Lower leg skin (tissue), 4 donors: ENCODE results near the gene HOXC10. TPM values are rescaled to one million over a fixed set of nuclear protein-coding genes. Genes with fewer than 3 reads are reported as not detected.

Source experiments
- DNase-seq, 2 donors: peaks; one replicate each; pipeline ENCODE4 v3.0.0-alpha.2; 2019; ENCODE audit warnings: low spot score in 2 of 2
- H3K4me3 ChIP-seq: fragments of 200-600 bp; sonication (generic); 2 replicates; pipeline ENCODE4 v1.5.1; 2017; ENCODE audit warnings: mild to moderate bottlenecking, low read depth; ENCODE audit not compliant: poor library complexity, severe bottlenecking
- CTCF ChIP-seq, 3 donors: fragments of 450-650 bp; IDR thresholded peaks; one replicate each; pipeline ENCODE4 v1.5.1; 2016; ENCODE audit warnings: antibody characterized with exemption in 3 of 3, mild to moderate bottlenecking in 3 of 3, moderate library complexity in 2 of 3
- POLR2A ChIP-seq, 2 donors: fragments of 450-650 bp; IDR thresholded peaks; one replicate each; pipeline ENCODE4 v1.6.1; 2016 to 2017; ENCODE audit warnings: antibody characterized with exemption in 2 of 2, mild to moderate bottlenecking in 1 of 2, moderate library complexity in 1 of 2
- WGBS, 2 donors: methylation state at CpG; one replicate each; pipeline ENCODE4 v1.1.5; 2018; 5-methylcytosine and 5-hydroxymethylcytosine counted together
- intact Hi-C: fragments of 100-400 bp; cut with DNase I; formaldehyde crosslinking; loops from one replicate; pipeline ENCODE4 v1.15.0; 2023; ENCODE audit warnings: low total_unique reads
- total RNA-seq, 4 donors: library from RNA; depleted of rRNA; stranded (reverse); fragments of >200 nt; gene quantifications; one replicate each; pipeline ENCODE4 v1.1.0, GENCODE V29; 2016

HOXC10 gene
- total RNA-seq, 4 donors from 2014 or later: 14.2 to 35.9 (median 23.4) TPM

GRCh38 chr12:53981634-53982565 lies 3.0 kb upstream of the HOXC10 start:
- peak overlapping the region; percentile 10 for H3K4me3 ChIP-seq
- no peak for TF ChIP-seq CTCF (IDR thresholded peaks at IDR 0.05)
- TF ChIP-seq POLR2A (IDR thresholded peaks at IDR 0.05): no peak
- DNase-seq: no peak
- intact Hi-C loops: no loop called here
- WGBS, 2 donors: 10 to 13% methylated on average over 30 of the region's 30 CpGs

- no peak for DNase-seq
- WGBS, 2 donors: 7 to 16% methylated on average over 26 of the region's 26 CpGs
- intact Hi-C loops: no loop called here
- TF ChIP-seq POLR2A (IDR thresholded peaks at IDR 0.05): no peak
- no peak for TF ChIP-seq CTCF (IDR thresholded peaks at IDR 0.05)
- no peak overlapping the region for H3K4me3 ChIP-seq
Measured at GRCh38 chr12:53982648-53983567, 2.0 kb upstream of the HOXC10 start.

- WGBS, 2 donors: 5 to 8% methylated on average over 17 of the region's 17 CpGs
- intact Hi-C loops: no loop called here
- TF ChIP-seq CTCF (IDR thresholded peaks at IDR 0.05) (no peak), POLR2A (IDR thresholded peaks at IDR 0.05) (no peak)
- no peak for DNase-seq
- no peak overlapping the region for H3K4me3 ChIP-seq
Measured at GRCh38 chr12:53983568-53983949, 1.4 kb upstream of the HOXC10 start.

GRCh38 chr12:53983950-53984572 lies 885 bp upstream of the HOXC10 start:
- no peak for DNase-seq
- TF ChIP-seq POLR2A (IDR thresholded peaks at IDR 0.05): no peak
- TF ChIP-seq CTCF (IDR thresholded peaks at IDR 0.05): no peak
- H3K4me3 ChIP-seq: no peak overlapping the region
- 4 to 10% methylated on average over 30 of the region's 30 CpGs for WGBS, 2 donors
- intact Hi-C loops: no loop called here

- intact Hi-C loops: no loop called here
- DNase-seq: no peak
- TF ChIP-seq CTCF (IDR thresholded peaks at IDR 0.05): no peak
- TF ChIP-seq POLR2A (IDR thresholded peaks at IDR 0.05): no peak
- WGBS, 2 donors: 2 to 4% methylated on average over 9 to 21 of the region's 21 CpGs
- peak overlapping the region; percentile 41 for H3K4me3 ChIP-seq
Measured at GRCh38 chr12:53985692-53985993, 697 bp downstream of the HOXC10 start.
